Activated CD4-positive, alpha-beta T cell treated with anti-CD3 and anti-CD28 coated beads, Interleukin-2, amount 10 ng/mL, durations not matched to agents 24 days and 14 days (primary cell): Measurements from ENCODE around the gene ATF1. TPM values are rescaled to one million over a fixed set of nuclear protein-coding genes. Genes with fewer than 3 reads are reported as not detected.

ENCODE experiments used
- DNase-seq: peaks from one replicate; pipeline ENCODE4 v3.0.0; 2022
- H3K27ac Mint-ChIP-seq: one replicate; pipeline ENCODE4 v1.8.0; 2022; ENCODE audit warnings: mild to moderate bottlenecking, mixed read lengths
- H3K27me3 Mint-ChIP-seq: one replicate; pipeline ENCODE4 v1.8.0; 2022; ENCODE audit warnings: mixed read lengths
- H3K36me3 Mint-ChIP-seq: one replicate; pipeline ENCODE4 v1.8.0; 2022; ENCODE audit warnings: low read depth, mild to moderate bottlenecking, mixed read lengths
- H3K4me1 Mint-ChIP-seq: one replicate; pipeline ENCODE4 v1.8.0; 2021; ENCODE audit warnings: mixed read lengths
- H3K4me3 Mint-ChIP-seq: one replicate; pipeline ENCODE4 v1.8.0; 2022; ENCODE audit warnings: mild to moderate bottlenecking, moderate library complexity, mixed read lengths
- H3K9me3 Mint-ChIP-seq: one replicate; pipeline ENCODE4 v1.8.0; 2021; ENCODE audit warnings: mixed read lengths
- intact Hi-C: fragments of 100-400 bp; cut with micrococcal nuclease; formaldehyde crosslinking; loops from one replicate; pipeline ENCODE4 v1.15.1; 2023
- total RNA-seq: library from RNA; stranded (reverse); gene quantifications from 2 replicates; pipeline ENCODE4 v1.2.3, GENCODE V29; 2022

ATF1 gene
- total RNA-seq, result 66.0 and 67.6 TPM in 2 replicates

GRCh38 chr12:50763639-50764285 lies at the start of gene ATF1:
Gene ATF1, plus strand, starts transcription at chr12:50764101. Its CDS starts 16,045 bp downstream, at chr12:50780146.
- H3K9me3 Mint-ChIP-seq, result no peaks in the 10 kb centered on the region
- H3K27ac Mint-ChIP-seq, result peak within 1 kb of the TSS; percentile 99
- peak within 1 kb of the TSS; percentile 94 for H3K4me3 Mint-ChIP-seq
- H3K27me3 Mint-ChIP-seq, result no peaks in the 10 kb centered on the region
- intact Hi-C loops, result loop anchor here (2.0 to 10.0 kb wide), 6 partner anchors 61 to 561 kb away; partner anchors contain the start of genes BIN2, DAZAP2 and DIP2B
- H3K36me3 Mint-ChIP-seq, result peaks cover 11% of the 10 kb centered on the region
- peaks cover 31% of the 10 kb centered on the region for H3K4me1 Mint-ChIP-seq
- DNase-seq, result peak; percentile 98

- no peak overlapping the region for H3K27ac Mint-ChIP-seq
- H3K4me1 Mint-ChIP-seq, result no peaks in the 10 kb centered on the region
- peaks cover 46% of the 10 kb centered on the region for H3K36me3 Mint-ChIP-seq
- no peak overlapping the region for H3K4me3 Mint-ChIP-seq
- H3K9me3 Mint-ChIP-seq, result no peaks in the 10 kb centered on the region
- no peak for DNase-seq
- intact Hi-C loops, result no loop called here
- H3K27me3 Mint-ChIP-seq, result no peaks in the 10 kb centered on the region
Observed at GRCh38 chr12:50715174-50715573, 48.7 kb upstream of the ATF1 start.

GRCh38 chr12:50718760-50719159 lies 45.1 kb upstream of the ATF1 start:
- Mint-ChIP-seq H3K4me3 (no peak overlapping the region), H3K36me3 (peaks cover 51% of the 10 kb centered on the region), H3K4me1 (no peaks in the 10 kb centered on the region), H3K27ac (no peak overlapping the region), H3K9me3 (no peaks in the 10 kb centered on the region), H3K27me3 (no peaks in the 10 kb centered on the region)
- intact Hi-C loops, result no loop called here
- DNase-seq, result no peak

- H3K27ac Mint-ChIP-seq, result no peak overlapping the region
- H3K4me3 Mint-ChIP-seq, result no peak overlapping the region
- no peaks in the 10 kb centered on the region for H3K4me1 Mint-ChIP-seq
- no peaks in the 10 kb centered on the region for H3K9me3 Mint-ChIP-seq
- DNase-seq, result no peak
- no peaks in the 10 kb centered on the region for H3K27me3 Mint-ChIP-seq
- peaks cover 55% of the 10 kb centered on the region for H3K36me3 Mint-ChIP-seq
- intact Hi-C loops, result no loop called here
Observed at GRCh38 chr12:50720085-50720484, 43.8 kb upstream of the ATF1 start.

GRCh38 chr12:50720501-50720900 lies 43.4 kb upstream of the ATF1 start:
- Mint-ChIP-seq H3K27me3 (no peaks in the 10 kb centered on the region), H3K27ac (peak overlapping the region; percentile 15), H3K4me1 (no peaks in the 10 kb centered on the region), H3K4me3 (no peak overlapping the region), H3K36me3 (peaks cover 54% of the 10 kb centered on the region), H3K9me3 (no peaks in the 10 kb centered on the region)
- intact Hi-C loops, result no loop called here
- no peak for DNase-seq

- H3K4me3 Mint-ChIP-seq, result no peak overlapping the region
- no peak overlapping the region for H3K27ac Mint-ChIP-seq
- H3K27me3 Mint-ChIP-seq, result no peaks in the 10 kb centered on the region
- DNase-seq, result no peak
- no peaks in the 10 kb centered on the region for H3K9me3 Mint-ChIP-seq
- H3K4me1 Mint-ChIP-seq, result no peaks in the 10 kb centered on the region
- H3K36me3 Mint-ChIP-seq, result peaks cover 49% of the 10 kb centered on the region
- intact Hi-C loops, result no loop called here
Observed at GRCh38 chr12:50723865-50724264, 40.0 kb upstream of the ATF1 start.

- H3K4me3 Mint-ChIP-seq, result no peak overlapping the region
- intact Hi-C loops, result no loop called here
- H3K27me3 Mint-ChIP-seq, result no peaks in the 10 kb centered on the region
- DNase-seq, result no peak
- peaks cover 54% of the 10 kb centered on the region for H3K36me3 Mint-ChIP-seq
- no peak overlapping the region for H3K27ac Mint-ChIP-seq
- no peaks in the 10 kb centered on the region for H3K9me3 Mint-ChIP-seq
- no peaks in the 10 kb centered on the region for H3K4me1 Mint-ChIP-seq
Observed at GRCh38 chr12:50725011-50725942, 38.6 kb upstream of the ATF1 start.

- Mint-ChIP-seq H3K36me3 (peaks cover 62% of the 10 kb centered on the region), H3K4me3 (no peak overlapping the region)
Observed at GRCh38 chr12:50727466-50727865, 36.4 kb upstream of the ATF1 start.

GRCh38 chr12:50728417-50728816 lies 35.5 kb upstream of the ATF1 start:
- Mint-ChIP-seq H3K36me3 (peaks cover 60% of the 10 kb centered on the region), H3K9me3 (no peaks in the 10 kb centered on the region), H3K4me1 (no peaks in the 10 kb centered on the region), H3K27ac (no peak overlapping the region), H3K27me3 (no peaks in the 10 kb centered on the region), H3K4me3 (no peak overlapping the region)
- no peak for DNase-seq
- intact Hi-C loops, result no loop called here

More at GRCh38 chr12:50727466-50727865, 36.4 kb upstream of the ATF1 start:
- Mint-ChIP-seq H3K27me3 (no peaks in the 10 kb centered on the region), H3K9me3 (no peaks in the 10 kb centered on the region), H3K4me1 (no peaks in the 10 kb centered on the region), H3K27ac (no peak overlapping the region)
- no peak for DNase-seq
- intact Hi-C loops, result no loop called here

GRCh38 chr12:50728841-50729240 lies 35.1 kb upstream of the ATF1 start:
- DNase-seq, result no peak
- no peaks in the 10 kb centered on the region for H3K9me3 Mint-ChIP-seq
- no peaks in the 10 kb centered on the region for H3K4me1 Mint-ChIP-seq
- intact Hi-C loops, result no loop called here
- no peak overlapping the region for H3K27ac Mint-ChIP-seq
- H3K36me3 Mint-ChIP-seq, result peaks cover 56% of the 10 kb centered on the region
- H3K4me3 Mint-ChIP-seq, result no peak overlapping the region
- no peaks in the 10 kb centered on the region for H3K27me3 Mint-ChIP-seq

GRCh38 chr12:50732591-50732990 lies 31.3 kb upstream of the ATF1 start:
- no peaks in the 10 kb centered on the region for H3K27me3 Mint-ChIP-seq
- H3K27ac Mint-ChIP-seq, result no peak overlapping the region
- no peak for DNase-seq
- H3K4me3 Mint-ChIP-seq, result no peak overlapping the region
- peaks cover 55% of the 10 kb centered on the region for H3K36me3 Mint-ChIP-seq
- intact Hi-C loops, result no loop called here
- H3K4me1 Mint-ChIP-seq, result no peaks in the 10 kb centered on the region
- H3K9me3 Mint-ChIP-seq, result no peaks in the 10 kb centered on the region

- no peaks in the 10 kb centered on the region for H3K27me3 Mint-ChIP-seq
Observed at GRCh38 chr12:50733706-50734105, 30.2 kb upstream of the ATF1 start.

GRCh38 chr12:50734409-50735263 lies 29.3 kb upstream of the ATF1 start:
- Mint-ChIP-seq H3K27ac (no peak overlapping the region), H3K4me1 (no peaks in the 10 kb centered on the region), H3K27me3 (no peaks in the 10 kb centered on the region), H3K9me3 (no peaks in the 10 kb centered on the region), H3K4me3 (no peak overlapping the region), H3K36me3 (peaks cover 55% of the 10 kb centered on the region)
- peak; percentile 71 for DNase-seq
- intact Hi-C loops, result loop anchor here (2.0 kb wide), 1 partner anchor 230 kb away; the partner anchor contains the start of gene DIP2B

More at GRCh38 chr12:50733706-50734105, 30.2 kb upstream of the ATF1 start:
- H3K27ac Mint-ChIP-seq, result no peak overlapping the region
- no peak overlapping the region for H3K4me3 Mint-ChIP-seq
- no peaks in the 10 kb centered on the region for H3K9me3 Mint-ChIP-seq
- peaks cover 53% of the 10 kb centered on the region for H3K36me3 Mint-ChIP-seq
- DNase-seq, result no peak
- no peaks in the 10 kb centered on the region for H3K4me1 Mint-ChIP-seq
- intact Hi-C loops, result loop anchor here (2.0 kb wide), 1 partner anchor 229 kb away; the partner anchor contains the start of gene DIP2B
